Measurements from ENCODE around the gene MED13L.

The MED13L gene

DNA sequence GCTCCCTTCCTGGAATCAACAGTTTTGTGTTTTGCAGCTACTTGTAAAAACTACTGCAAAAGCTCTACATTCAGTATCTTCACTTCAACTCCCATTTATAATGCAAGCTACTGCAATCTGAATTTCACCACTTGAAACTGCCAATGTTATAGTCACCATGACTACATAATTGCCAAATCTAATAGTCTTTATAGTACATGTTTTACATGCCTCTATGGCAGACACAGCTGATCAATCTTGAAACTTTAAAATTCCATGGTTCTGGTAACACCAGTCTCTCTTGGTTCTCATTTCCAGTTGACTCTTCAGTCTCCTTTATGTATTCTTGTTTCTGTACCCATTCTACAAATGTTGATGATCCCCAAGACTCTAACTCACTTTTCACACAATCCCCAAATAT is 185.9 kb downstream of the MED13L start:
- H3K27me3 Mint-ChIP-seq: no peaks in the 10 kb centered on the region
- H3K36me3 Mint-ChIP-seq: peaks cover 21% of the 10 kb centered on the region
- peaks cover 66% of the 10 kb centered on the region for H3K4me1 Mint-ChIP-seq
- no peak overlapping the region for H3K4me3 Mint-ChIP-seq
- no peak overlapping the region for H3K27ac Mint-ChIP-seq
- H3K9me3 Mint-ChIP-seq: no peaks in the 10 kb centered on the region

DNA sequence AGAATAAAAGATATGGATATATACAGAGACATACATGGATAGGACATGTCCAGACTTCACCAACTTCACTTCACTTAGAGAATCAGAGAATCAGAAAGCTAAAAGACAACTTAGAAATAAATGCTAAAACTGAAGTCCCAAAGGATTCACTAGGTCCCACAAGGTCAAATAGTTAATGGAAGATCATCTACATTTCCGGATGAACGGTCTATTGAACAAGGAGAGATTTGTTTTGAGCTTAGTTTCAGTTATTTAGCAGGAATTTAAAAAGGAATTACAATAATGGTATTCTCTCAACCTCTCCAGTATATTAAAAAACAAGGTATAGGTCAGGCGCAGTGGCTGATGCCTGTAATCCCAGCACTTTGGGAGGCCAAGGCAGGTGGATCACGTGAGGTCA is 187.0 kb downstream of the MED13L start:
- H3K9me3 Mint-ChIP-seq: no peaks in the 10 kb centered on the region
- H3K27me3 Mint-ChIP-seq: no peaks in the 10 kb centered on the region
- no peak overlapping the region for H3K4me3 Mint-ChIP-seq
- H3K27ac Mint-ChIP-seq: no peak overlapping the region
- peaks cover 17% of the 10 kb centered on the region for H3K36me3 Mint-ChIP-seq
- peaks cover 68% of the 10 kb centered on the region for H3K4me1 Mint-ChIP-seq

- no peaks in the 10 kb centered on the region for H3K9me3 Mint-ChIP-seq
- H3K36me3 Mint-ChIP-seq: peaks cover 18% of the 10 kb centered on the region
- peaks cover 63% of the 10 kb centered on the region for H3K4me1 Mint-ChIP-seq
- H3K27ac Mint-ChIP-seq: no peak overlapping the region
- H3K4me3 Mint-ChIP-seq: no peak overlapping the region
- no peaks in the 10 kb centered on the region for H3K27me3 Mint-ChIP-seq
Observed at GRCh38 chr12:116089080-116089479, 188.4 kb downstream of the MED13L start.

- no peak overlapping the region for H3K4me3 Mint-ChIP-seq
- H3K4me1 Mint-ChIP-seq: peaks cover 65% of the 10 kb centered on the region
- H3K27ac Mint-ChIP-seq: peak overlapping the region; percentile 35
- no peaks in the 10 kb centered on the region for H3K27me3 Mint-ChIP-seq
- no peaks in the 10 kb centered on the region for H3K9me3 Mint-ChIP-seq
- H3K36me3 Mint-ChIP-seq: peaks cover 18% of the 10 kb centered on the region
Observed at GRCh38 chr12:116087962-116088361, 189.5 kb downstream of the MED13L start.

GRCh38 chr12:116087399-116087798 is 190.1 kb downstream of the MED13L start:
- H3K27ac Mint-ChIP-seq: no peak overlapping the region
- H3K4me3 Mint-ChIP-seq: no peak overlapping the region
- no peaks in the 10 kb centered on the region for H3K27me3 Mint-ChIP-seq
- peaks cover 63% of the 10 kb centered on the region for H3K4me1 Mint-ChIP-seq
- no peaks in the 10 kb centered on the region for H3K9me3 Mint-ChIP-seq
- peaks cover 18% of the 10 kb centered on the region for H3K36me3 Mint-ChIP-seq

DNA sequence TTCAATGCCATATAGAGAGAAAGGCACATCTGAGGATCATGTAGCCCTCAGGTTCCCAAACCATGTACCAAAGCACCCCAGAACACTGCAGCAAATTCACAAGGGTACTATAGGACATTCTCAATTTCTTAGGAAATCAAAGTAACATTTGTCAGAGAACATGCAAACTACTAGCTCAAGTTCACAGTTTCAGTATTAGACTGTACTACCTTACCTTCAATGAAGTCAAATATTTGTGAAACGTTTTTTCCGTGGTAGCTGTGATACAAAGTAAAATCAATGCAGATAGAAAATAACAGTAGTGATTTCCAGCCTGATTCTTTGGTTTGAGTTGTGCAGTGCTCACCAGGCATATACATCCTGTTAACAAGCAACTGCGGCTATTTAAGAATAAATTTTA is 197.1 kb downstream of the MED13L start:
- Mint-ChIP-seq H3K36me3 (peaks cover 4% of the 10 kb centered on the region), H3K9me3 (no peaks in the 10 kb centered on the region), H3K4me1 (peaks cover 35% of the 10 kb centered on the region), H3K4me3 (no peak overlapping the region), H3K27me3 (no peaks in the 10 kb centered on the region), H3K27ac (no peak overlapping the region)

- Mint-ChIP-seq H3K36me3 (peaks cover 2% of the 10 kb centered on the region), H3K27ac (no peak overlapping the region)
Observed at GRCh38 chr12:116078396-116078795, 199.1 kb downstream of the MED13L start.

DNA sequence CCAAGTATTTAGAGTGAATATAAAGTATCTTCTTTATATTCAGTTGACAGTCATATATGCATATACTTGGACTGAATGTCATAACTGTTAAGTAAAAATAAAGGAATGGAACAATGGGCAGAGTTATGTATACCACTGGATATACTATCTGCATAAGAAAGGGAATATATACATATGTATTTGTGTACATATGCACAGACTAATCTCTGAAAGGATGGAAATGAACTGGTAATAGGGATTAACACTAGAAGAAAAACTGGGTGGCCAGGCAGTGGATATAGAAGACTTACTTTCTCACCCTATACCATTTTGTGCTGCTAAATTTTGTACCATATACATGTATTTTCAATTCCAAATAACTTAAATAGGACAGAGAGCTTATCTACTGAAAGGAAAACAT is 200.1 kb downstream of the MED13L start:
- Mint-ChIP-seq H3K4me3 (no peak overlapping the region), H3K4me1 (peaks cover 38% of the 10 kb centered on the region), H3K27ac (no peak overlapping the region), H3K9me3 (no peaks in the 10 kb centered on the region), H3K36me3 (peaks cover 2% of the 10 kb centered on the region), H3K27me3 (no peaks in the 10 kb centered on the region)

More at GRCh38 chr12:116078396-116078795, 199.1 kb downstream of the MED13L start:
- Mint-ChIP-seq H3K4me1 (peaks cover 41% of the 10 kb centered on the region), H3K9me3 (no peaks in the 10 kb centered on the region), H3K27me3 (no peaks in the 10 kb centered on the region), H3K4me3 (no peak overlapping the region)

DNA sequence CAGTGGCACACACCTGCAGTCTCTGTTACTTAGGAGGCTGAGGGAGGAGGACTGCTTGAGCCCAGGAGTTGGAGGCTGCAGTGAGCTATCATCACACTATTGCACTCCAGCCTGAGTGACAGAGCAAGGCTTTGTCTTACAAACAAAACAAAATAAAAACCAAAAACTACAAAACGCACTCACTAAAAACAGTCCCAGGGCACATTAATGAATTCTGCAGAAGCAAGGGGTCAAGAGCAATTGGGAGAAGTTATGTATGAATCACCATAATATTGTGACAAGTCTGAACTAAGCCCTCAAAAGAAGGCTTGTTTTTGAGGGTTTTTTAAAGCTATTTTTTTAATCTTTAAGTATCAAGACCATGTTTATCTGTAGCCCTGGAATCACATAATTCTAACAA is 201.1 kb downstream of the MED13L start:
- Mint-ChIP-seq H3K27ac (no peak overlapping the region), H3K27me3 (no peaks in the 10 kb centered on the region), H3K4me1 (peaks cover 39% of the 10 kb centered on the region), H3K9me3 (no peaks in the 10 kb centered on the region), H3K36me3 (peaks cover 2% of the 10 kb centered on the region), H3K4me3 (no peak overlapping the region)

DNA sequence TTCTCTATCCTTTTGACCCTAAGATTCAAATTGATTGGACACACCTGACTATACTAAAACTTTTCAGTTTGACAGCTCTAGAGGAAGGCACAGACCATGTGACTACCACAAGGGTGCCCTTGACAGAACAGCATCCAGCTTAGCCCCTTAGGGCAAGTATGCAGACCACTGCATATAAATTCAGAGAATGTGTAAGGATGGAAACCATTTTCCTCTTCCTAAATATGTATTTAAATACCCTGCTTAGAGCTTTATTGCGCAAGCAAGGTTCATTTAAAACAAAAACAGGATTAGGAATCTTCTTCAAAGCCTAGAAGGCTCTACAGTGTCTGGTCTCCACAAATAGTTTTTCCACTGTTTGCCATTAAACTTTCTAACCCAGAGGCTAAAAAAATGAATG is 202.8 kb downstream of the MED13L start:
- H3K36me3 Mint-ChIP-seq: peaks cover 2% of the 10 kb centered on the region
- H3K9me3 Mint-ChIP-seq: no peaks in the 10 kb centered on the region
- no peaks in the 10 kb centered on the region for H3K27me3 Mint-ChIP-seq
- H3K27ac Mint-ChIP-seq: no peak overlapping the region
- peaks cover 37% of the 10 kb centered on the region for H3K4me1 Mint-ChIP-seq
- no peak overlapping the region for H3K4me3 Mint-ChIP-seq

DNA sequence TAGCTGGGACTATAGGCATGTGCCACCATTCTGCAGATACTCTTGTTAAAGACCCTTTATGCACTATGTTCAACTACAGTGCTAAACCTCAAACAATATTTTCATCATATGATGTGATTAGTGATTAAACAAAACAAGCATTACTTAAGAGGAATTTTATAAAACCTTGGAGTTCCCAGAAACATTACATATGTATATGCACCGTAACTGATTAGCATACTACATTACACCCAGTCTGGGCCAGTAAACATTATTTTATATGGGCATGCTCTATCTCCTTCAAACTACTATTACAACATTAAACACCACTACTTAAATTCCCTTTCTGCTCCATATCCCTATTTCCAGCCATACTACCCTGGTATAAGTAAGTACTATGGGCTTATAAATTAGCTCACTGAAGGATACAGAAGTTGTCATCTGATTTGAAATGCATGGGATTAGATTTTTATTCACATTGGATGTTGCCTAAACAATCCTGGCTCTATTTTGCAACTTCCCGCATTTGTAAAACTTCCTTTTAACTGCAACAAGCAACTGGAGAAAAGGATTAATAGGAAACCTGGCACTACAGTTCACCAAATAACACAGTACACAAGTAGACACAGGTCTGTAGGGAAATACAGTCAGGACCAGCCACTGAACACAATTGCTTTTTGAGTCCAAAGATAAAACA is 205.8 kb downstream of the MED13L start:
- no peak overlapping the region for H3K4me3 Mint-ChIP-seq
- no peaks in the 10 kb centered on the region for H3K27me3 Mint-ChIP-seq
- peak overlapping the region; percentile 51 for H3K27ac Mint-ChIP-seq
- H3K36me3 Mint-ChIP-seq: no peaks in the 10 kb centered on the region
- peaks cover 60% of the 10 kb centered on the region for H3K4me1 Mint-ChIP-seq
- H3K9me3 Mint-ChIP-seq: no peaks in the 10 kb centered on the region

DNA sequence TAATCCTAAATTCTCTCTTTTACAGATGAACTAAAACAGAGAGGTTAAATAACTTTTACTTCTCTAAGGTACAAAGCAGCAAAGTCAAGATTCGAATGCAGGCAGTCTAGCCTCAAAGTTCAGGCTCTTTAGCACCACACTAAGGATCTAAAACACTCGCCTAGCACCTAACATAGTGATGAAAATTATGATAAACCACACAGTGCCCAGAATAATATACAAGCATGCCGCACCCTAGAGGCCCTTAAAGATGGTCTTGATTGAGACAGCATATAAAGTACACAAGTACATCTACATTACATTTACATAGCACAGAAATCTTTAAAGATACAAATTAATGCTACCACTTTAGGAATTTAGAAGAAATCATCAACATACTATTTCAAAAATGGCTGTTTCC is 207.0 kb downstream of the MED13L start:
- Mint-ChIP-seq H3K9me3 (no peaks in the 10 kb centered on the region), H3K36me3 (no peaks in the 10 kb centered on the region), H3K4me3 (no peak overlapping the region), H3K27ac (no peak overlapping the region), H3K27me3 (no peaks in the 10 kb centered on the region), H3K4me1 (peaks cover 67% of the 10 kb centered on the region)

GRCh38 chr12:116069943-116070342 is 207.6 kb downstream of the MED13L start:
- Mint-ChIP-seq H3K36me3 (no peaks in the 10 kb centered on the region), H3K4me3 (no peak overlapping the region), H3K9me3 (no peaks in the 10 kb centered on the region), H3K27me3 (no peaks in the 10 kb centered on the region), H3K27ac (no peak overlapping the region), H3K4me1 (peaks cover 67% of the 10 kb centered on the region)

GRCh38 chr12:116068853-116069252 is 208.6 kb downstream of the MED13L start:
- Mint-ChIP-seq H3K27me3 (no peaks in the 10 kb centered on the region), H3K4me1 (peaks cover 67% of the 10 kb centered on the region), H3K36me3 (no peaks in the 10 kb centered on the region), H3K4me3 (no peak overlapping the region), H3K9me3 (no peaks in the 10 kb centered on the region), H3K27ac (no peak overlapping the region)

DNA sequence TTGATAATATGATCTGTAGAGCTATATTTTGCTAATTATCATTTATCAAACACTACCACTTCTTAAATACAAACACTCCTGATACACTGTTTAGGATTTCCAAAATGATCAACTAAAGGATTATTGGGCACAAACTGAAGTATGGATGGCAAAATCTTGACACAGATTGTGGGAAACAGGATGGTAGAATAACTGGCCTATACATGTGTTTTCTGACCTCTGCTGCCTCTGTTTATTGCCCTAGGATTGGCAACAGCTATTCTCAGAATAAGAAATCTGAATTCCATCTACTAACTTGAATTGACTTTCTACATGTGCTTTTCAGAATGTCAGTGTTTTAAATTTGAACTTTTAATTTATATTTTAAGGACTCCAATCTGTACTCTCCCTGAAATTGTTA is 209.1 kb downstream of the MED13L start:
- H3K4me1 Mint-ChIP-seq: peaks cover 64% of the 10 kb centered on the region
- no peaks in the 10 kb centered on the region for H3K9me3 Mint-ChIP-seq
- H3K4me3 Mint-ChIP-seq: no peak overlapping the region
- no peaks in the 10 kb centered on the region for H3K36me3 Mint-ChIP-seq
- no peak overlapping the region for H3K27ac Mint-ChIP-seq
- no peaks in the 10 kb centered on the region for H3K27me3 Mint-ChIP-seq

GRCh38 chr12:116067892-116068291 is 209.6 kb downstream of the MED13L start:
- Mint-ChIP-seq H3K4me1 (peaks cover 66% of the 10 kb centered on the region), H3K4me3 (no peak overlapping the region), H3K36me3 (no peaks in the 10 kb centered on the region), H3K9me3 (no peaks in the 10 kb centered on the region), H3K27me3 (no peaks in the 10 kb centered on the region), H3K27ac (peak overlapping the region; percentile 15)
